Astrocyte of the hippocampus (primary cell): ENCODE results near the gene SLC5A3.

Source experiments
- DNase-seq: peaks from one replicate; pipeline ENCODE4 v3.0.0; 2011; ENCODE audit warnings: low read depth, low spot score

The SLC5A3 gene

GRCh38 chr21:34073032-34073748, at the start of gene SLC5A3, which contains the start of gene MRPS6:
Gene SLC5A3, plus strand, starts transcription at chr21:34073578. Its CDS starts 21,621 bp downstream, at chr21:34095199.
Gene MRPS6, plus strand, starts transcription at chr21:34073578. Its CDS starts 123 bp downstream, at chr21:34073701.
- DNase-seq = peak; percentile 95

GRCh38 chr21:34023691-34024373, 49.5 kb upstream of the SLC5A3 start:
- DNase-seq = no peak

GRCh38 chr21:34024374-34024693, 49.0 kb upstream of the SLC5A3 start:
- DNase-seq = no peak

- no peak for DNase-seq
Measured at GRCh38 chr21:34027721-34028461, 45.5 kb upstream of the SLC5A3 start.

- peak; percentile 80 for DNase-seq
Measured at GRCh38 chr21:34029743-34030528, 43.4 kb upstream of the SLC5A3 start.

GRCh38 chr21:34031835-34032370, 41.5 kb upstream of the SLC5A3 start:
- no peak for DNase-seq

GRCh38 chr21:34034369-34035014, 38.9 kb upstream of the SLC5A3 start:
- peak; percentile 59 for DNase-seq

GRCh38 chr21:34035619-34036354, 37.6 kb upstream of the SLC5A3 start:
- DNase-seq = no peak

GRCh38 chr21:34037009-34037795, 36.2 kb upstream of the SLC5A3 start:
- peak; percentile 76 for DNase-seq

- no peak for DNase-seq
Measured at GRCh38 chr21:34039678-34040382, 33.5 kb upstream of the SLC5A3 start.

- no peak for DNase-seq
Measured at GRCh38 chr21:34042735-34043134, 30.6 kb upstream of the SLC5A3 start.

- no peak for DNase-seq
Measured at GRCh38 chr21:34043333-34043732, 30.0 kb upstream of the SLC5A3 start.

- DNase-seq = no peak
Measured at GRCh38 chr21:34046917-34047316, 26.5 kb upstream of the SLC5A3 start.

- DNase-seq = no peak
Measured at GRCh38 chr21:34047835-34048234, 25.5 kb upstream of the SLC5A3 start.

- DNase-seq = no peak
Measured at GRCh38 chr21:34052171-34052570, 21.2 kb upstream of the SLC5A3 start.

- no peak for DNase-seq
Measured at GRCh38 chr21:34054259-34054658, 19.1 kb upstream of the SLC5A3 start.

GRCh38 chr21:34055615-34056014, 17.8 kb upstream of the SLC5A3 start:
- DNase-seq = no peak

GRCh38 chr21:34061983-34062382, 11.4 kb upstream of the SLC5A3 start:
- DNase-seq = no peak

GRCh38 chr21:34065027-34065426, 8.4 kb upstream of the SLC5A3 start:
- peak; percentile 19 for DNase-seq
